Fibroblast of villous mesenchyme (primary cell): ENCODE results near the gene OCIAD1. TPM values are rescaled to one million over a fixed set of nuclear protein-coding genes. Genes with fewer than 3 reads are reported as not detected.

Experiments
- DNase-seq: peaks from one replicate; pipeline ENCODE4 v3.0.0-alpha.2; 2010; ENCODE audit warnings: low read depth
- H3K4me3 ChIP-seq: 2 replicates; pipeline ENCODE4 v1.5.1; 2011; ENCODE audit warnings: low read depth, mild to moderate bottlenecking, low read length
- total RNA-seq: library from RNA; depleted of rRNA; stranded (reverse); fragments of >200 nt; gene quantifications from 2 replicates; pipeline ENCODE4 v1.2.3, GENCODE V29; 2012
- TF ChIP-seq, protein P1 (sequence below): IDR thresholded peaks from 2 replicates; pipeline ENCODE4 v1.5.1; 2012; ENCODE audit warnings: low read depth, mild to moderate bottlenecking, low read length; ENCODE audit not compliant: insufficient read depth

OCIAD1 gene
- total RNA-seq, 1 donor = 123 TPM

DNA sequence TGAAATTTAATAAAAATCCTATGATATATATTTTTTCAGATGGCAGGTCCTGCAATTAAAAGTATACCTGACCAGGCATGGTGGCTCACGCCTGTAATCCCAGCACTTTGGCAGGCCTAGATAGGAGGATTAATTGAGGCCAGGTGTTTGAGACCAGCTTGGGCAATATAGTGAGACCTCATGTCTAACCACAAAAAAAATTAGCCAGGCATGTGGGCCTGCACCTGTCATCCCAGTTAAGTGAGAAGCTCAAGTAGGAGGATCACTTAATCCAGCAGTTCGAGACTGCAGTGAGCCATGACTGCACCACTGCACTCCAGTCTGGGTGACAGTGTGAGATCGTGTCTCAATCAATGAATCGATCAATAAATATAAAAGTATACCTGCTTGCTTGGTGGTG lies 73.2 kb downstream of the OCIAD1 start:
- no peak for DNase-seq
- H3K4me3 ChIP-seq = no peak overlapping the region
- TF ChIP-seq, protein P1, sequence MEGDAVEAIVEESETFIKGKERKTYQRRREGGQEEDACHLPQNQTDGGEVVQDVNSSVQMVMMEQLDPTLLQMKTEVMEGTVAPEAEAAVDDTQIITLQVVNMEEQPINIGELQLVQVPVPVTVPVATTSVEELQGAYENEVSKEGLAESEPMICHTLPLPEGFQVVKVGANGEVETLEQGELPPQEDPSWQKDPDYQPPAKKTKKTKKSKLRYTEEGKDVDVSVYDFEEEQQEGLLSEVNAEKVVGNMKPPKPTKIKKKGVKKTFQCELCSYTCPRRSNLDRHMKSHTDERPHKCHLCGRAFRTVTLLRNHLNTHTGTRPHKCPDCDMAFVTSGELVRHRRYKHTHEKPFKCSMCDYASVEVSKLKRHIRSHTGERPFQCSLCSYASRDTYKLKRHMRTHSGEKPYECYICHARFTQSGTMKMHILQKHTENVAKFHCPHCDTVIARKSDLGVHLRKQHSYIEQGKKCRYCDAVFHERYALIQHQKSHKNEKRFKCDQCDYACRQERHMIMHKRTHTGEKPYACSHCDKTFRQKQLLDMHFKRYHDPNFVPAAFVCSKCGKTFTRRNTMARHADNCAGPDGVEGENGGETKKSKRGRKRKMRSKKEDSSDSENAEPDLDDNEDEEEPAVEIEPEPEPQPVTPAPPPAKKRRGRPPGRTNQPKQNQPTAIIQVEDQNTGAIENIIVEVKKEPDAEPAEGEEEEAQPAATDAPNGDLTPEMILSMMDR = no peak

DNA sequence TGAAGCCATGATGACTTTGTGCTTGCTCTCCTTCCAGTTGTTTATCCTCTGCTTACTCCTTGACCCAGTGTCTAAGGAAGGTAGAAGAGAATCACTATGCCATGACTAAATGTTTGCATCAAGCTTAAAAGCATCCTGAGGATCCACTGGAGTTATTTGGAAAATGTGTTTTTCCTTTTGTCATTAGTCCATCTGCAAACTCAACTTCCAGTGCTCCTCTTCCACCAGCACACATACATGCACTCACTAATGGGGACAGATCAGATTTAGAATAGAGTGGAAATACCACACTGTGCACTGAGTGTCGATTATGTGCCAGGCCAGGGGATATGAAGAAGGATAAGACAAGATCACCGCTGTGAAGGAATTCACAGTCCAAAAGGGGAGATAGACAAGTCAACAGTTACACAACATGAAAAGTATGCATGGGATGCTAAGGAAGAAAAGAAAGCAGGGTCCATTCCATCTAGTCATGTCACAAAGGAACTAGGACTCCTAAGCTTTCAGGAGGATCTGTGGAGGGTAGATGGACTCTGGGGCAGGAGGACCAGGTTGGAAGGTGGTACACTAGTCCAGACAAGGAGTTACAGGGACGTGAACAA lies 73.8 kb downstream of the OCIAD1 start:
- no peak for DNase-seq
- H3K4me3 ChIP-seq = no peak overlapping the region
- TF ChIP-seq, protein P1 = no peak

DNA sequence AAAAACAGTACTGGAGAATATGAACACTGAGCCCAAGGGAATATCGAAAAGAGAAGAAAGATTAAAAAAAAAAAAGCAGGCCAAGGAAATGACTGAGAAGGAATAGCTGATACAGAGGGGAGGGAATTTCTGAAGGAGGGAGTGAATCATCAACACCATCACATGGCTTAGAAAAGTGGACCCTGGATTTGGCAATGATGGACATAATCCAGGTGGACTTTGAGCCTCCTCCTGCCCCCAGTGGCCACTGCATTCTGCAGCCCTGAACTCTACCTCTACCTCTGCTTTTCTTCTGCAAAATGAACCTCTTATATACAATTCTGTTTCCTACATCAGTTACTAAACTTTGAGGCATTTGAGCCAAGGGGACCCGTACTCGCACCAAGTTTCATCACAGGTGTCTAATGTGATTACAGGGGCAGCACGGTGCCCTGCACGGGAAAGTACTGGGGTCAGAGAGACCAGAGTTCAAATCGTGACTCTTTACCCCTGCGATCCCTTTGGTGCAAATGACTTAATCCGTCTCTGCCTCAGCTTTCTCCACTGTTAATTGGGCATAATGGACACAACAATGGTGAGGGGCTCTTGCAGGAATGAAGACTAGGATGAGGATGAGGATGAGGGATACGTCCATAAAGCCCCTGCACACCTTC lies 74.6 kb downstream of the OCIAD1 start:
- TF ChIP-seq, protein P1 = no peak
- no peak for DNase-seq
- H3K4me3 ChIP-seq = peak overlapping the region; percentile 62

DNA sequence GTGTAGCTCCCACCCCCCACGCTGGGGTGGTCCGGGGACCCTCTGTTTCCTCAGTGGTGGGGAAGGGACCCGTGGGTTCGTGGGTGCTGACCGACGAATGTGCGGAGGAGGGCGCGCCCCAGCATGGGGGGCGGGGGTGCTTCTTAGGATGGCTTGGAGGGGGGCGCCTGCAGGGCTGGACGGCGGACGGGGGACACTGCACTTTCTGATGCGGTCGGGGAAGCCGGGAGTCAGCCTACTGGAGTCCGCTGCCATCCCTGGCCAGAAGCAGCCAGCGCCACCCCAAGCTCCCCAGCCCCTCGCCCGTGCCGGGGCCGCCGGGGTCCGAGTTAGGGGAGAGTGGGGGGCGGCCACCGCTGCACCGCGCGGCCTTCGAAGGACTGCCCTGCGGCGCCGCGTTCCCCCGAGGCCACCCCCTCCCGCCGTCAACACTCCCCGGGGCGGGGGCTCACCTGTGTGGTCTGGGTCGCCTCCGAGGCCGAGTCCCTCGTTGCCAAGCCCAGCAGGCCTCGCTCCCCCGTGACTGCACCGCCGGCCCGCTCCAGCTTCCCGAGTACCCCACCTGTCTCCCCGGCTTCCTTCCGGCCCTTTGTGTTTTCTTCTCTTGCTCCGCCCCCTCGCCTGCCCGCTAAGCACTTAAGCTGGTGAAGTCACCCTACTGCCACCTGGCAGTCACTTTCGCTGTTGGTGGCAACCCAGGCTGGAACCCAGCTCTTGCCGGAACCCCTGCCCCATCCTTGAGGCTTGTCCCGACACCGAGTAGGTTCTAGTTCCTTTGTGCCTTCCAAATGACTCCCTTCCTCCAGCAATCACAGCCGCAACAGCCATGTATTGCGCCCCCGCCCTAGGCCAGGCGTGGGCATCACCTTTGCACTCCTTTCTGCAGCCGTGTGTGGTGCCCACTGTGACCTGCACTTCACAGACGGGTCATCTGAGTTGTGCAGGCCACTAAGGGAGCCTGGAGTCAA lies 75.6 kb downstream of the OCIAD1 start, which contains the start of gene OCIAD2:
Gene OCIAD2, minus strand, starts transcription at position 569 of the 968 bp plus-strand sequence. CDS start 2,225 bp downstream, outside the sequence.
- peak within 1 kb of the TSS; percentile 62 for H3K4me3 ChIP-seq
- TF ChIP-seq, protein P1 = no peak
- DNase-seq = peak; percentile 23

DNA sequence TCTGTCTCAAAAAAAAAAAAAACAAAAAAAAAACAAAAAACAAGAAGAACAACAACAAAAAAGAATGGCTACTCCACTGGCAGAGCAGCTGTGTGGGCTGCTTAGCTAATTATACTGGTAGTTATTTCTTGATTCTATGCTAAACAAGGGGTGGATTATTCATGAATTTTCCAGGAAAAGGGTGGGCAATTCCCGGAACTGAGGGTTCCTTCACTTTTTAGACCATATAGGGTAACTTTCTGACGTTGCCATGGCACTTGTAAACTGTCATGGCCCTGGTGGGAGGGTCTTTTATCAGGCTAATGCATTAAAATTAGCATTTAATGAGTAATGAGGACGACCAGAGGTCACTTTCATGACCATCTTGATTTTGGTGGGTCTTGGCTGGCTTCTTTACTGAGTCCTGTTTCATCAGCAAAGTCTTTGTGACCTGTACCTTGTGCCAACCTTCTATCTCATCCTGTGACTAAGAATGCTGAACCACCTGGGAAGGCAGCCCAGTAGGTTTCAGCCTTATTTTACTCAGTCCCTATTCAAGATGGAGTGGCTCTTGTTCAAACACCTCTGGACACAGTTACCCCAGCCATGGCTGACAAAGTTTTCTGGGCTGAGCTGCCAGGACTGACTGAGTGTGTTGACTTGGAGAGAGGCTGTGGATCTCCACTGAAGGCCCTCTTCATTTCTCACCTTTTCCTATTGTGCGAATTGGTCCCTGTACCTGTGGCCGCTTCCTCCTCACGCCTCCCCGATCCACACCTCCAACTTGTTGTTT lies 77.0 kb downstream of the OCIAD1 start:
- no peak overlapping the region for H3K4me3 ChIP-seq
- DNase-seq = no peak
- TF ChIP-seq, protein P1 = no peak

DNA sequence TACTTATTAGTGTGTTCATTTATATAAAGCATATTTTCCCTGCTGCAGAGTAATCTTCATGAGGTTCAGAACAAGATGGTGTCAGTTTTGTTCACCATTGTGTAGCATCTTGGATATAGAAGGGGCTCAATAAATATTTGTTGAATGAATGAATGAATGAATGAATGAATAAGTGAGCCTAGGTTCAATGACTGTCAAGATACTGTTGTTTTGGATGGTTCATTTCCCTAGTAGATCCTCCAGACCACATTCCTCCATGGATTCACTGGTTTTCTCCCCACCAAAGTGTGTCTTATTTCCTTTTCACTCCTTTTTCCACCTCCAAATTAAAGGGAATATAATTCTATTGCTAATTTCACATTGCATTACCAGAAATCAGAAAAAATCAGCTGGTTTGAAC lies 77.8 kb downstream of the OCIAD1 start:
- TF ChIP-seq, protein P1 = no peak
- no peak overlapping the region for H3K4me3 ChIP-seq
- no peak for DNase-seq
